HG03039 (cell line): Measurements from ENCODE around the gene ZFYVE1.
"Not testable (repeated sequence)": the region's sequence is repeated elsewhere in the genome, so short reads cannot be mapped to it uniquely, and the experiment has no call there.

Experiments used
- ATAC-seq: cut with Tn5 transposase; IDR thresholded peaks from one replicate; pipeline ENCODE4 v1.9.1; 2021; ENCODE audit warnings: mild to moderate bottlenecking, moderate library complexity; ENCODE audit not compliant: unreplicated experiment

Gene ZFYVE1

GRCh38 chr14:73007835-73008234 lies 19.1 kb downstream of the ZFYVE1 start:
- no peak for ATAC-seq

- ATAC-seq = not testable (repeated sequence)
These were observed 22.3 kb downstream of the ZFYVE1 start for GRCh38 chr14:73004641-73005040.

DNA sequence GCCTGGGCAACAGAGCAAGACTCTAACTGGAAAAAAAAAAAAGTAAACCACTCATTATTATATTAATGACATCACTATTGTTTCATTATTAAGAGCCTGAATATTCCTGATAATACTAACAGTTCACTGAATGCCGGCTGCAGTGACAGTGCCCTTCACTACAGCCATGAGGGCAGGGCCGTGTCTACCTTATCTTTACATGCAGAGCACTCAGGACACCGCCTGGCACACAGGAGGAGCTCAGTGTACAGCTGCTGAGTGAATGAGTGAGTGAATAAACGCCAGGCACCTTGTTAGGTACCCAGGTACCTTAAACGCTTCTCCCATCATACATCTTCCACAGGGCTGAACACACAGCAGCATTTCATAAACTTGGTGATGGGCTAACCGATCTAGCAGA lies 23.2 kb downstream of the ZFYVE1 start:
- no peak for ATAC-seq

DNA sequence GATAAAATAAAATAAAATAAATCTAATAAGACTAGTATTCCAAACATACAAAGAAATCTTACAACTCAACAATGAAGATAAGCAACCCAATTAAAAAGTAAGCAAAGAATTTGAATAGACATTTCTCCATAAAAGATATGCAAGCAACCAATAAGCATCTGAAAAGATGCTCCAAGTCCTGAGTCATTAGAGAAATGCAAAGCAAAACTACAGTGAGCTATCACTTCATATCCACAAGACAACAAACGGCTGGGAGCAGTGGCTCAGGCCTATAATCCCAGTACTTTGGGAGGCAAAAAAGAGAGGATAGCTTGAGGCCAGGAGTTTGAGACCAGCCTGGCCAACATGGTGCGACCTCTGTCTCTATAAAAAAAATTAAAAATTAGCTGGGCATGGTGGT lies 26.8 kb downstream of the ZFYVE1 start:
- ATAC-seq = no peak

DNA sequence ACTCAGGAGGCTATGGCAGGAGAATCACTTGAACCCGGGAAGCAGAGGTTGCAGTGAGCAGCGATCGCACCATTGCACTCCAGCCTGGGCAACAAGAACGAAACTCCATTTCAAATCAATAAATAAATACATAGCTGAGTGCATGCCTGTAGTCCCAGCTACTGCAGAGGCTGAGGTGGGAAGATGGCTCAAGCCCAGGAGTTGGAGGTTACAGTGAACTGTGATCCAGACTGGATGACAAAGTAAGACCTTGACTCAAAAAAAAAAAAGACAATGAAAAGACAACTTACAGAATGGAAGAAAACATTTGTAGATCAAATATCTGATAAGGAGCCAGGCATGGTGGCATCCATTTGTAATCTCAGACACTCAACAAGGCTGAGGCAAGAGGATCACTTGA lies 27.6 kb downstream of the ZFYVE1 start:
- ATAC-seq = no peak

DNA sequence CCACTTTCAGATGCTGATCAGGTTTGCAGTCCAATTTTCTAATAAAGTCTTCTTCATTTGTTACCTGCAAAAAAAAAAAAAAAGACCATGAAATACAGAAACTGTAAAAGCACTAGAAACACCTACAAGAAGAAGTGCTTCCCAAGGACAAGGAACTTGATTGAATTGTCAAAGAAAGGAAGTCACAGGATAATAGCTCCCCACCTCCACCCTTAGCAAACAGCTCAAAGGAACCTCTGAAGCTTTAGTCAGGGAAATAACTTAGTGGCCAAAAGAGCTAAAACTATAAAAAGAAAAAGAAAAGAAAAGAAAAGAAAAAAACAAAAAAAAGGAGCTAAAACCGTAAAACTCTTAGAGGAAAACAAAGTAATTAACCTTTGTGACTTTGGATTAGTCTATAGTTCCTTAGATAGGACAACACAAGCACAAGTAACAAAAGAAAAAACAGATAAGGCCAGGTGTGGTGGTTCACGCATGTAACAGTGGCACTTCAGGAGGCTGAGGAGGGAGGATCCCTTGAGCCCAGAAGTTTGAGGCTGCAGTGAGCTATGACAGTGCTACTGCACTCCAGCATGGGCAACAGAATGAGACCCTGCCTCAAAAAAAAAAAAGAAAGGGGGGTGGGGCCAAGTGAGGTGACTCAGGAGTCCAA lies 28.5 kb downstream of the ZFYVE1 start:
- ATAC-seq = no peak

DNA sequence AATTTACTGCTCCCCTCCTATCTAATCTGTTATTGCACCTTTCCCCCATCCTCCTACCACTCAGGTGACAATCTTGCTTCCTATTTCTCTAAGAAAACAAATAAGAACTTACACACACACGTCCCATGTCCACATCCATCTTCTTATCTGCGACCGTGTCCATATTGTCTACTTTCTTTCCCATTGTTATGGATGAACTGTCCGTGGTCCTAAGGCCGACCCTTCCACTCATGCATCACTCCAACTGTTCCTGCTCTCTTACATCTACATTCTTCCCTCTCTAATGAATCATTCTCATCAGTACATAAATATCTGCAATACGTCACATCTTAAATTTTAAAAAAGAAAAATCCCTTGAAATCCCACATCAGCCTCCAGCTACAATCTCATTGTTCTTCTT lies 30.0 kb downstream of the ZFYVE1 start:
- no peak for ATAC-seq

- ATAC-seq = no peak
These were observed 36.7 kb downstream of the ZFYVE1 start for GRCh38 chr14:72990171-72990570.

- no peak for ATAC-seq
These were observed 40.0 kb downstream of the ZFYVE1 start for GRCh38 chr14:72986857-72987256.

- no peak for ATAC-seq
These were observed 40.7 kb downstream of the ZFYVE1 start for GRCh38 chr14:72986214-72986613.

GRCh38 chr14:72982146-72982708 lies 44.7 kb downstream of the ZFYVE1 start:
- ATAC-seq = no peak

- ATAC-seq = no peak
These were observed 46.0 kb downstream of the ZFYVE1 start for GRCh38 chr14:72980863-72981262.

GRCh38 chr14:72978856-72979255 lies 48.0 kb downstream of the ZFYVE1 start:
- ATAC-seq = no peak

DNA sequence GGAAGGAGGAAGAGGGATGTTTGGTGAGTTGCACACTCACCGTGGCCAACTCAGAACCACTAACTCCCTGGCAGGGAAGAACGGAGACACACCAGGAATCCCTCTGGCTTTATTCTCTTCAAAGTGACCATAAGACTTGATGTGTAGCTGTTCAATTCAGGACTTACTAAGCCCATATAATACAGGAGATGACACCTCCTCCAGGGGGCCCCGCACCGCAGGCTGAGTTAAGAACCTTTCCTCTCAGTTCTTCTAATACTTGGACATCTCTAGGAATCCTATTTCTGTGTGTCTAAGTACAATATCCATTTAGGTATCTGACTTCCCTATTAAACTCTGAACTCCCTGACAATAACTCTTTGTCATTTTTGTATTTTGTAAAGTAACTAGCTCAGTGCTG lies 51.1 kb downstream of the ZFYVE1 start:
- no peak for ATAC-seq

GRCh38 chr14:72974661-72975060 lies 52.2 kb downstream of the ZFYVE1 start:
- no peak for ATAC-seq

DNA sequence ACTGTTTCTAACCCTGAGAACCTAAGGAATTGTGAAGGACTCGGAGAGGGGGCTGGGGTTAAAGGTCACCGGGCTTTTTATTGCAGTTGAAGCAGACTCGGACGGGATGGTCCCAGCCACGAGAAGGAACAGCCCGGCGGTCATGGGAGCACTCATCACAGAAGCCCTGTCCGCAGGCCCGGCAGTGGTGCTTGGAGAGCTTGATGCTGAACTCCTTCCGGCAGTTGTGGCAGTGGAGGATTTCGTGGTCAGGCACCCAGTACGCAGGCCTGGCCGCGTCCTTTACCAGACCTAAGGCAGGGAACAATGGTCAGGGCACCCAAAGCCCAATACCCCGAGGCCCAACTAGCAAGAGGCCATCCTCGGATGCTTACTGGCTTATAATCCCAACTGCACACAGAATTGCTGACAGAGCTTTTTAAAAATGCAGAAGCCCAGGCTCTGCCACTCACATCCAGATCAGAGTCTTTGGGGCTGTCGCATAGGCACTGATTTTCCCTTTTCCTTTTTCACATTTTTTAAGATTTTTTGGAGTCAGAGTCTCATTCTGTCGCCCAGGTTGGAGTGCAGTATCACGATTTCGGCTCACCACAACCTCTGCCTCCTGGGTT lies 56.0 kb downstream of the ZFYVE1 start:
- no peak for ATAC-seq

GRCh38 chr14:72970058-72970630 lies 56.8 kb downstream of the ZFYVE1 start:
- ATAC-seq = no peak

- ATAC-seq = no peak
These were observed 58.6 kb downstream of the ZFYVE1 start for GRCh38 chr14:72968316-72968715.

- no peak for ATAC-seq
These were observed 60.9 kb downstream of the ZFYVE1 start for GRCh38 chr14:72966038-72966437.

- ATAC-seq = no peak
These were observed 61.7 kb downstream of the ZFYVE1 start for GRCh38 chr14:72965249-72965648.

DNA sequence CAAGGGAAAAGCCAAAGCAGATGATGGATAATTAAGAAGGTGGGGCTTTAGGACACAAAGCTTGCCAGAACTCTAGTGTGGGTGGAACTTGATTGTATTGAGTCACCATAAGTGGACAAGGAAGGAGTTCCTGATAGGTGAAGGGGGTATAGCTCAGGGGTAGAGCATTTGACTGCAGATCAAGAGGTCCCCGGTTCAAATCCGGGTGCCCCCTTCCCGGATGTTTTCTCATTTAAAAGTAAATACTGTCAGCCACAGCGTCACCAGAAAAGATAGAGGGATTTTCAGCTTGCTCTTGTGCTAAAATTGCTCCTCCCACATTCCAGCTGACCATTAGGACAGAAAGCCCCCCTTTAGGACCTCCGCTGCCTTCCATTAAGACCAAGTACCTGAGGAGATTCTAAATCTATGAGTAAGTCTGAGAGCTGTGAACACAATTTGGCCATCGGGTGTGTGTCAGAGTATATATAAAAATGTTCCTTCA lies 64.0 kb downstream of the ZFYVE1 start:
- ATAC-seq = no peak

- not testable (repeated sequence) for ATAC-seq
These were observed 64.6 kb downstream of the ZFYVE1 start for GRCh38 chr14:72962336-72962754.
